ENCODE results near the gene PRKAG2. TPM values are rescaled to one million over a fixed set of nuclear protein-coding genes. Genes with fewer than 3 reads are reported as not detected.
"Not testable (repeated sequence)": the region's sequence is repeated elsewhere in the genome, so short reads cannot be mapped to it uniquely, and the experiment has no call there.

PRKAG2 gene
- total and polyA plus RNA-seq, 5 donors = 162 to 298 (median 181) TPM

DNA sequence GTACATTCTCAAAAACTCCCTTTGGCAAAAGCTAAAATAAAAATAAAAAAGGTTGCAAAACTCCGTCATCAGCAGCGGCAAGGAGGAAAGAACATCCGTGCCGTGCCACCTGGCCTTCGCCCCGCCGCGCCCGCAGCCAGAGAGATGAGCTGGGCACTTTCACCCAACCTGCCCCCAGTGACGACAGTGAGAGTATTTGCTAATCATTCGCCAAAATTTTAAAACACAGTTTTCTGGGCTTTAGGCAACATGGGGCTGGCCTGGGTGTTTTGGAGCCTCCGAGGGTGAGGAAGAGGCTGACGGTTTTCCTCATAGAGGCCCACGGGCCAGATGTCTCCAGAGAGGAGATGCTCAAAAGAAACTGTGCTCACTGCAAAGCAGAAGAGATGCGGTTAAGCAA, 128.2 kb downstream of the PRKAG2 start:
- Histone ChIP-seq H3K4me3 (ENCODE audit: low read length) (no peak overlapping the region), H3K27ac (ENCODE audit: low read length) (no peak overlapping the region), H3K9me3 (ENCODE audit: control insufficient read depth, low read length) (no peaks in the 10 kb centered on the region), H3K4me1 (ENCODE audit: control insufficient read depth, insufficient read depth, low read length) (peaks cover 6% of the 10 kb centered on the region), H3K27me3 (ENCODE audit: control insufficient read depth, insufficient read depth) (no peaks in the 10 kb centered on the region)
- 94% methylated on average over 15 of the region's 15 CpGs for WGBS
- intact Hi-C loops (cut with DNase I) = no loop called here
- DNase-seq = no peak
- ATAC-seq = no peak

DNA sequence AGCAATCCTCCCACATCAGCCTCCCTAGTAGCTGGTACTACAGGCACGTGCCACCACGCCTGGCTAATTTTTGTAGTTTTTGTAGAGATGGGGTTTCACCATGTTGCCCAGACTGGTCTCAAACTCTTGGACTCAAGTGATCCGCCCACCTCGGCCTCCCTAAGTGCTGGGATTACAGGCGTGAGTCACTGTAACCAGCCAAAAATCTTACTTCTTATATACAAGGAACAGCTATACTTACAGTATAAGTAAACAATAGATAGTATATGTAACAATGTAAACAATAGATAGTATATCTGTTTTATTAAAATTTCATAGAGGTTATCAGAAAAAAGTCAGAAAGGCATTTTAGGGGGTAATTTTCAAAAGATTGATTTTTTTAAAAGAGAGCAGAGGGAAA, 128.9 kb downstream of the PRKAG2 start:
- DNase-seq; H3K27me3 ChIP-seq (ENCODE audit: control insufficient read depth, insufficient read depth); H3K4me1 ChIP-seq (ENCODE audit: control insufficient read depth, insufficient read depth, low read length); ATAC-seq; H3K9me3 ChIP-seq (ENCODE audit: control insufficient read depth, low read length); H3K4me3 ChIP-seq (ENCODE audit: low read length); intact Hi-C loops (cut with DNase I); H3K27ac ChIP-seq (ENCODE audit: low read length): not testable (repeated sequence)
- whole genome bisulfite sequencing = 89% methylated on average over 5 of the region's 5 CpGs

DNA sequence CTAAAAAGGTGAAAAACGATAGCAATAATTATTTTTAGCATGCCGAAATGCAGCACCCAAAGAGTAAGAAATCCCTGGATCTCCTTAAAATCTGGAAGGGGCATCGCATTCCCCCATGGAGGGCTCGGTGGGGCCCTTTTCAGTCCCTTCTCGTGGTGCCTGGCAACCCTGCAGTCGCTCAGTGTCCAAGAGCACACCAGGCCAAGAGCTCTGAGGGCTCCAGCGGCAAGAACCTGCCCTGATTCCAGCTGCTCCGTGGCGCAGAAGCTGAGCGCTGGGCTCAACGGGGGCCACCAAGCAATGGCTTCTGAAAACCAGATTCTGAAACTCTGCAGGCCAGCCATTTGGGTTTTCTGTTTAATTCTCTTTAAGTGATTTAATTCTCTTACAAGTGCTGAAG, 131.2 kb downstream of the PRKAG2 start:
- ATAC-seq = peak; percentile 66 to 72
- DNase-seq = peak in 2 of 3 donors; percentile 68 to 75
- H3K27me3 ChIP-seq (ENCODE audit: control insufficient read depth, insufficient read depth) = no peaks in the 10 kb centered on the region
- intact Hi-C loops (cut with DNase I) = no loop called here
- peak overlapping the region; percentile 87 for H3K27ac ChIP-seq (ENCODE audit: low read length)
- whole genome bisulfite sequencing = 65% methylated on average over 11 of the region's 11 CpGs
- H3K4me3 ChIP-seq (ENCODE audit: low read length) = no peak overlapping the region
- H3K4me1 ChIP-seq (ENCODE audit: control insufficient read depth, insufficient read depth, low read length) = peaks cover 11% of the 10 kb centered on the region
- no peaks in the 10 kb centered on the region for H3K9me3 ChIP-seq (ENCODE audit: control insufficient read depth, low read length)

DNA sequence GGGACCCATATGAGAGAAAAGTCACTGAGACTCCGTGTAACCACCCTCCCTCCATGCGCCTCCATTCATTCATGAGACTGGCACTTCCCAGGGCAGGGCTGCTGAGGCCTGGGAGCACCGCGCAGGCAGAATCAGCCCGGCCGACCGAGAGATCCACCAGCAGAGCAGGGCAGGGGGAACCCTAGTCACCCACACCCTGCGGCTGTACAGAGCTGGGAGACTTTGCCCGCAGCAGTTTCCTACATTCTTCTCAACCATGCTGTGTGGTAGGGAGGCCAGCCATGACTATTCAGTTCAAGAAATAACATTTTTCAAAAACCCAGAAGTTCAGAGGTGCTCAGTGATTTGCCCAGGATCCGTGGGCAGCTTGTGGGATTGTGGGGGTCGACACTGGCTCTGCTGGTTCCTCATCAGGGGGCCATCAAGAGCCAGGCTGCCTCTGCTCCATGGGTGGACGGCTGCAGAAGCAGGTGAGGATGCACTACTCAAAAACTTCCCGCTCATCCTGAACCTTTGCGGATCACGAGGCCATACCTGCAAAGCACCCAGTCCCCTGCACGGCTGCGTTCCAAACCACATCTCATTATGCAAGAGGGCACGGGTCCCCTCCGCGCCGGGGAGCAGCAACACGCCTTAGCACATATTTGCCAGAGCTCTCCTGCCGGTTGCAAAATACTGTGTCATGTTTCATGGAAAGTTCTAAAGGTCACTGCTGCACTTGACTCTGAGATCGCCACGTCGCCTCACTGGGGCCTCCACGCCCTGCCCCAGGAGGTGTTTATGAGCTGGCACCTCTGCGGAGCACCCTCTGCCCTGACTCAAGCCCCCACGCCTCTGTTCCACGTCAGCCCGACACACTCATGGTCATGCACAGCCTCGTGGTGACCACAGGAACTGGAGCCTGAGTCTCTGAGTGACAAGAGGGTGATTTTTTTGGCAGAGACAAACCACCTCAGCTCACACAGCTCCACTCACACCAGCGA, 132.0 kb downstream of the PRKAG2 start:
- intact Hi-C loops (cut with DNase I) = no loop called here
- no peak overlapping the region for H3K4me3 ChIP-seq (ENCODE audit: low read length)
- no peaks in the 10 kb centered on the region for H3K9me3 ChIP-seq (ENCODE audit: control insufficient read depth, low read length)
- peak; percentile 82 to 92 (median 89) for DNase-seq
- H3K27me3 ChIP-seq (ENCODE audit: control insufficient read depth, insufficient read depth) = no peaks in the 10 kb centered on the region
- peak overlapping the region; percentile 59 for H3K27ac ChIP-seq (ENCODE audit: low read length)
- peak; percentile 92 to 93 for ATAC-seq
- 58% methylated on average over 33 of the region's 33 CpGs for WGBS
- peaks cover 11% of the 10 kb centered on the region for H3K4me1 ChIP-seq (ENCODE audit: control insufficient read depth, insufficient read depth, low read length)

DNA sequence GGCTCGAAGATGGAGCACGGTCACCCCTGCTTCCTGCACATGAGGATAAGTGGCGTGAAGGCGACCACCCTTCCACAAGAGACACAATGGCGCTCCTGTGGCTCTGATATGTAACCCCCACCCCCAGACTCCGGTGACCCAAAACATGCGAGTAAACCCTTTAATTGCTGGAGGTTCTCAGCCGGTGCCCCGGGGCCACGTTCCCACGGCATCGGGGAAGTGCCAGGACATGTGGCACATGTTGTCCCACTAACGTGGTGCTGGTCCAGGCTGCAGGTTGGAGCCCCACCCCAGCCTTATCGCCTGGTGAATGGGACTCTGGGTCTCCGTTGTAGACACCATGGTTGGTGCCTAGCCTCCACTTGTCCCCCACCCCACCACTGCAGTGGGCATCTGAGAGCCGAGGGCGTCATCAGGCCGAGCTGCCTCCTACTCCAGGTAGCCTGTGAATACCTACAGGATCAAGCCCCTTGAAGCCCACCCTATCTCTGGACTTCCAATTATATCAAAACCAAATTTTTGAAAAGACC, 132.8 kb downstream of the PRKAG2 start:
- DNase-seq (peak in 1 of 3 donors; percentile 49), ATAC-seq (no peak)
- Histone ChIP-seq H3K27me3 (ENCODE audit: control insufficient read depth, insufficient read depth) (no peaks in the 10 kb centered on the region), H3K9me3 (ENCODE audit: control insufficient read depth, low read length) (no peaks in the 10 kb centered on the region), H3K4me3 (ENCODE audit: low read length) (no peak overlapping the region), H3K4me1 (ENCODE audit: control insufficient read depth, insufficient read depth, low read length) (peaks cover 11% of the 10 kb centered on the region), H3K27ac (ENCODE audit: low read length) (peak overlapping the region; percentile 59)
- intact Hi-C loops (cut with DNase I) = no loop called here
- WGBS = 69% methylated on average over 18 of the region's 18 CpGs

DNA sequence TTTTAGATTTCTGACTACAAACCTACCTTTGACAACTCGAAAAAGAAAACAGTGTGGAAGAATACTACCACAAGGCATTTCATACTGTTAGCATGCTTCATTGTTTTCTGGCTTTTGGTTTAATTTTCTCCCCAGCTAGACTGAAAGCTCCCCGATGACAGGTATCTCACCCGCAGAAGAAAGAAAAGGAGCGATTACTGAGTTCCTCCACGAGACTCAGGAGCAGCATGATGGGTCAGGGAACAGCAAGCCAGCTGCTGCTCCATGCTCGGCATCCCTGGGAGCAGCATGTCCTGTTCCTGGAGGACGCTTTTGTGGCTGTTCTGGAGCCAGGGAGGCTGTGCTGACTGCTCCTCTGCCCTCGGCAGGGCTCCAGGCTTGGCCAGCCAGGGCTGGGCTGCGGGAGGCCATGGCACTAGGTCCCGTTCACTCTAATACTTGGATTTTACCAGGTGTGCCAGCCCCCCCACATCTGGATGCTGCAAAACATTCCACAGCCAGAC, 133.4 kb downstream of the PRKAG2 start:
- peak overlapping the region; percentile 73 for H3K27ac ChIP-seq (ENCODE audit: low read length)

DNA sequence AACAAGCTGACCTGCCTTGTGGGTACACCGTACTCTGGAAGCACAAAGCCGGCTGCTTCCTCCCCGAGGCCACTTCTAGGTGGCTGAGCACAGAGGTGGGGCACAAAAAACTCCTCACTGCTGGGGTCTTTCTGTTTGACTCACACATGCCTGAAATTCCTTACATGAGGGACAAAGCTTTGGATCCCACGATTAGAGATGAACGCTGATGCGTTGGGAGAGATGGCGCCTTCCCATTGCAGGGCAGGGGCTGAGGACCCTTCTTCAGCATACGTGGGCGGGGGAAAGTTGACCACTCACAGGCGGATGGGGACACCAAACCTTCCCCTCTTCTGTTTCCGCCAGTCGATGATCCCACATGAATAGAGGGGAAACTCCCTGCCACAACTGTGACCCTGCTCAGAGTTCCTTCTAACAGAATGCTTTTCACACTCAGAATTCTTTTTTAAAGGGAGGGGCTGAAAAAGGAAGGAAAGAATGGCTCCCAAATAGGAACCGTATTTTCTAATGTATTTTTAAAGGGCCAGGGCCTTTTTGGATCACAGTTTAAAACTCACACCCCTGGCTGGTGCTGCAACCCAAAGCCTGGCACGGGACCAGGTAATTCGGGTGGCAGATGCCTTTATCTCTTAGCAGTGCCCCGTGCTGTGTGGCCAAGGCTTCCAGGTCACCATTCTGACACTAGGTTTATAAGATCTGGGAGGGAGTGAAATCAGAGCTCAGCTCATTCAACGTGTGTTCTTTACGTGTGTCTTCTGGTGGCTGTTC, 134.0 kb downstream of the PRKAG2 start:
- intact Hi-C loops (cut with DNase I) = no loop called here
- no peak overlapping the region for H3K4me3 ChIP-seq (ENCODE audit: low read length)
- peak overlapping the region; percentile 73 for H3K27ac ChIP-seq (ENCODE audit: low read length)
- 27% methylated on average over 18 of the region's 18 CpGs for WGBS
- H3K27me3 ChIP-seq (ENCODE audit: control insufficient read depth, insufficient read depth) = no peaks in the 10 kb centered on the region
- ATAC-seq = peak; percentile 21 to 40
- peak in 2 of 3 donors; percentile 79 for DNase-seq
- H3K9me3 ChIP-seq (ENCODE audit: control insufficient read depth, low read length) = no peaks in the 10 kb centered on the region
- peaks cover 11% of the 10 kb centered on the region for H3K4me1 ChIP-seq (ENCODE audit: control insufficient read depth, insufficient read depth, low read length)

More for the DNA sequence above, 133.4 kb downstream of the PRKAG2 start:
- Histone ChIP-seq H3K27me3 (ENCODE audit: control insufficient read depth, insufficient read depth) (no peaks in the 10 kb centered on the region), H3K4me3 (ENCODE audit: low read length) (no peak overlapping the region), H3K9me3 (ENCODE audit: control insufficient read depth, low read length) (no peaks in the 10 kb centered on the region), H3K4me1 (ENCODE audit: control insufficient read depth, insufficient read depth, low read length) (peaks cover 11% of the 10 kb centered on the region)
- intact Hi-C loops (cut with DNase I) = no loop called here
- WGBS = 33% methylated on average over 10 of the region's 10 CpGs
- peak in 2 of 3 donors; percentile 72 to 81 for DNase-seq
- peak; percentile 56 to 68 for ATAC-seq

DNA sequence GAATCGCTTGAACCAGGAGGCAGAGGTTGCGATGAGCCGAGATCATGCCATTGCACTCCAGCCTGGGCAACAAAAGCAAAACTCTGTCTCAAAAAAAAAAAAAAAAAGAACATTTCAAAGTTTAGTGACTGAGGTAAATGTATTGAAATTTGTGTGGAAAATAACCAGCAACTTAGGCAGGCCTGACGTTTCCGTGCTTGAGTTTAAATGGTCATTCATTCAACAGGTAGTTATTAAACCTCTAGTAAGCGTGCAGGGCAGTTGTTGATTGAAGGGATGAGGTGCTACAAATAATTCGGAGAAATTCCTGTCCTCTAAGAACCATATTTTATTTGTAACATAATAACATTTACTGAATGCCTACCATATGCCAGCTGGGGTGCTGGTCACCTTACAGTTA, 135.3 kb downstream of the PRKAG2 start:
- H3K4me1 ChIP-seq (ENCODE audit: control insufficient read depth, insufficient read depth, low read length) = peaks cover 10% of the 10 kb centered on the region
- H3K9me3 ChIP-seq (ENCODE audit: control insufficient read depth, low read length) = no peaks in the 10 kb centered on the region
- no peak overlapping the region for H3K4me3 ChIP-seq (ENCODE audit: low read length)
- no peak for ATAC-seq
- H3K27me3 ChIP-seq (ENCODE audit: control insufficient read depth, insufficient read depth) = no peaks in the 10 kb centered on the region
- intact Hi-C loops (cut with DNase I) = no loop called here
- no peak overlapping the region for H3K27ac ChIP-seq (ENCODE audit: low read length)
- DNase-seq = no peak
- 97% methylated on average over 7 of the region's 7 CpGs for WGBS

DNA sequence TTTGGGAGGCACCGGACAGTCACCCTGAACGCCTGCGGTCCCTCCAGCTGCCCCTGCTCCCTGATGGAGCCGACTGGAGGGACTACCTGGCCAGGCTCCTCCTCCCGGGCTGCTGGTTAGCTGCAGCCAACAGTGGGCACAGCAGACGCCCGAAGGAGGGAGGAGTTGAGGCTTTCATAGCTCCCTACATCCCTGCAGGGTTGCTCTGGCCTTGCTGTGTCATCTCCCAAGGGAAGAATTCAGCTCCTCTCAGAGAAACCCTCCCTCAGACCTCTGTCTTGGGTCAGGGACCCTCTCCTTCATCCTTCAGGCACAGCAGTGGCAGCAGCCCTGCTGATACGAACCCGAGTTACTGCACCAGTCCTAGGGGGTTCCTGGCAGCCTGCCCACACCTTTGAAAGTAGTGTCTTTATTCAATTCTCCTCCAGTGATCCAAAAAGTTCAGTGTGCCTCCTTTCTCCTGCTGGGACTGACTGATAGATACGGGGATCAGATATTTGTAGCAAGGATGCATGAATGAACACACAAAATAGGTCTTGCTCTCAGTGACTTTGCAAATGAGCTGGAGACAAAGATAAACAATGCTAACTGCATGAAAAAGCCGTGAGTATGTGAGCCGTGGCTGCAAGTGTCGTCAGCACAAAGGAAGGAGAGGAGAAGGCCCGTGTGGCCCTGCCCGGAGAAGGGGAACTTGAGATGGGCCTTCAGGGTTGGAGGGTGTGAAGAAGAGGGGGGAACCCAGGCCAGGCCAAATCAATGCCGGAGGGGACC, 136.6 kb downstream of the PRKAG2 start:
- DNase-seq = no peak
- Histone ChIP-seq H3K4me1 (ENCODE audit: control insufficient read depth, insufficient read depth, low read length) (peaks cover 6% of the 10 kb centered on the region), H3K4me3 (ENCODE audit: low read length) (no peak overlapping the region), H3K27ac (ENCODE audit: low read length) (no peak overlapping the region), H3K9me3 (ENCODE audit: control insufficient read depth, low read length) (no peaks in the 10 kb centered on the region), H3K27me3 (ENCODE audit: control insufficient read depth, insufficient read depth) (no peaks in the 10 kb centered on the region)
- ATAC-seq = no peak
- 82% methylated on average over 16 of the region's 16 CpGs for WGBS
- intact Hi-C loops (cut with DNase I) = no loop called here

DNA sequence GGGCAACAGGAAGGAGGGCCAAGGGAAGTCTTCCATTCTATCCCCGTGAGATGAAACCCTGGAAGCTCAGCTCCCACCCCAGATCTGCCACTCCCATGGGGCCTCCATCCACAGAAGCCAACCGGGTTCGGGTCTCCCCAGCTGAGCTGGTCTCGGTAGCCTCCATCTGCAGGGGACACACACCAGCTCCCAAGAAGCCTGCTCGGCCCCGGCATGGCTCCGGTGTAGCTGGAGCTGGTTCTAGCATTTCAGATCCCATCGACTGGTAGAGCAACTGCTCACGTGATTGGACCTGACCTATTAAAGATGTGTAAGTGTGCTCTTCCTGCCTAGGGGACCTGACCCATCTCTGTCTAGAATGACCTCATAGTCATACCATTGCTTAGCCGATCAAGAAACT, 138.0 kb downstream of the PRKAG2 start:
- intact Hi-C loops (cut with DNase I) = loop anchor here in 1 of 4 donors (10.0 kb wide), 1 partner anchor 274 kb away; no protein-coding TSS in a partner anchor
- no peak overlapping the region for H3K27ac ChIP-seq (ENCODE audit: low read length)
- no peak for ATAC-seq
- DNase-seq = peak in 1 of 3 donors; percentile 43
- peaks cover 6% of the 10 kb centered on the region for H3K4me1 ChIP-seq (ENCODE audit: control insufficient read depth, insufficient read depth, low read length)
- 96% methylated on average over 10 of the region's 10 CpGs for WGBS
- no peak overlapping the region for H3K4me3 ChIP-seq (ENCODE audit: low read length)
- no peaks in the 10 kb centered on the region for H3K9me3 ChIP-seq (ENCODE audit: control insufficient read depth, low read length)
- no peaks in the 10 kb centered on the region for H3K27me3 ChIP-seq (ENCODE audit: control insufficient read depth, insufficient read depth)

Data from right cardiac atrium (tissue), 5 donors.